GM12878 (cell line): Measurements from ENCODE around the gene KDM5C. TPM values are rescaled to one million over a fixed set of nuclear protein-coding genes. Genes with fewer than 3 reads are reported as not detected.

Source experiments
- ATAC-seq: fragments of 200-7000 bp; cut with Tn5 transposase; 3 replicates; pipeline ENCODE4 v1.9.1; 2020; ENCODE audit warnings: mild to moderate bottlenecking, moderate library complexity
- BruUV-seq: library from RNA; stranded (reverse); fragments of 400-500 nt; replicated peaks from 2 replicates; lab custom pipeline; 2021; lab: Mats Ljungman, UMichigan
- CTCF ChIA-PET: fragments of 300-600 bp; sonication (Branson Sonifier 250); formaldehyde crosslinking; extraction: SDS; loops from one replicate; lab custom pipeline; 2021; ENCODE audit warnings: inconsistent platforms; lab: Yijun Ruan, JAX
- POLR2A ChIA-PET: fragments of 350-600 bp; formaldehyde crosslinking; extraction: SDS; loops from one replicate; lab custom pipeline; 2021; ENCODE audit warnings: inconsistent platforms; lab: Charles Lee
- RAD21 ChIA-PET: fragments of 300-600 bp; sonication (Branson Sonifier 250); formaldehyde crosslinking; loops from one replicate; lab custom pipeline; 2023; ENCODE audit warnings: antibody characterized with exemption; ENCODE audit not compliant: unreplicated experiment; lab: Charles Lee
- SMC1A ChIA-PET: fragments of 300-600 bp; sonication (Branson Sonifier 250); formaldehyde crosslinking; loops from one replicate; lab custom pipeline; 2023; ENCODE audit not compliant: unreplicated experiment, uncharacterized antibody; lab: Charles Lee
- DNase-seq: peaks from one replicate; pipeline ENCODE4 v3.0.0-alpha.2; 2011; ENCODE audit warnings: low read depth, low spot score
- FAIRE-seq: peaks from 3 replicates; lab custom pipeline; 2011; peaks lifted over from hg19 to GRCh38; lab: Jason Lieb, UNC
- H2AFZ ChIP-seq: 2 replicates; pipeline ENCODE4 v1.6.0; 2011; ENCODE audit warnings: low read depth, low read length, control low read depth; ENCODE audit not compliant: control insufficient read depth
- H3K27ac ChIP-seq: 2 replicates; pipeline ENCODE4 v1.5.1; 2011; ENCODE audit warnings: control low read depth; ENCODE audit not compliant: control insufficient read depth, insufficient read depth
- H3K27me3 ChIP-seq, 2 experiments: replicated peaks in 1 of 2; 2 replicates each; pipeline versions ENCODE4 v1.6.0 to v1.6.1; 2011; ENCODE audit warnings: low read length in 1 of 2; ENCODE audit not compliant: control insufficient read depth in 2 of 2, insufficient read depth in 2 of 2
- H3K36me3 ChIP-seq, 2 experiments: 2 replicates each; pipeline ENCODE4 v1.5.1; 2011; ENCODE audit warnings: low read length in 1 of 2; ENCODE audit not compliant: control insufficient read depth in 2 of 2, insufficient read depth in 2 of 2
- H3K4me1 ChIP-seq: 2 replicates; pipeline ENCODE4 v1.6.1; 2011; ENCODE audit warnings: mild to moderate bottlenecking, low read length, moderate library complexity, mixed read lengths; ENCODE audit not compliant: control insufficient read depth, insufficient read depth
- H3K4me2 ChIP-seq: 2 replicates; pipeline ENCODE4 v1.6.0; 2011; ENCODE audit warnings: control low read depth; ENCODE audit not compliant: control insufficient read depth, insufficient read depth
- H3K4me3 ChIP-seq: fragments of 200-600 bp; sonication (generic); 2 replicates; pipeline ENCODE4 v1.5.1; 2016
- H3K79me2 ChIP-seq: 2 replicates; pipeline ENCODE4 v1.6.0; 2011; ENCODE audit warnings: low read length; ENCODE audit not compliant: control insufficient read depth, insufficient read depth
- H3K9ac ChIP-seq: 2 replicates; pipeline ENCODE4 v1.8.0; 2011; ENCODE audit warnings: low read length, control low read depth, mixed read lengths; ENCODE audit not compliant: control insufficient read depth, insufficient read depth
- H3K9me3 ChIP-seq: replicated peaks from 3 replicates; pipeline ENCODE4 v1.5.1; 2011; ENCODE audit warnings: mild to moderate bottlenecking, low read length; ENCODE audit not compliant: control insufficient read depth, insufficient read depth
- H4K20me1 ChIP-seq: 2 replicates; pipeline ENCODE4 v1.6.0; 2011; ENCODE audit not compliant: control insufficient read depth, insufficient read depth
- CBFB ChIP-seq: IDR thresholded peaks from 2 replicates; pipeline ENCODE4 v1.6.1; 2016; ENCODE audit warnings: antibody characterized with exemption, low read depth
- KDM1A ChIP-seq: fragments of 200-600 bp; sonication (generic); IDR thresholded peaks from 2 replicates; pipeline ENCODE4 v1.6.1; 2016; ENCODE audit warnings: borderline replicate concordance
- SIN3A ChIP-seq: IDR thresholded peaks from 2 replicates; pipeline ENCODE4 v1.6.1; 2012; ENCODE audit warnings: low read depth, low read length, improper control_type of control experiment
- SIX5 ChIP-seq: IDR thresholded peaks from 2 replicates; pipeline ENCODE4 v1.6.1; 2011; ENCODE audit warnings: mild to moderate bottlenecking, low read depth, low read length, moderate library complexity; ENCODE audit not compliant: severe bottlenecking
- SMAD5 ChIP-seq: IDR thresholded peaks from 2 replicates; pipeline ENCODE4 v1.6.1; 2016; ENCODE audit warnings: antibody characterized with exemption, low read depth
- YBX1 ChIP-seq: fragments of 450-650 bp; IDR thresholded peaks from 2 replicates; pipeline ENCODE4 v1.6.1; 2016; ENCODE audit warnings: antibody characterized with exemption
- ZNF384 ChIP-seq: IDR thresholded peaks from 2 replicates; pipeline ENCODE4 v1.6.1; 2012; ENCODE audit warnings: low read depth, mild to moderate bottlenecking, low read length, improper control_type of control experiment, borderline replicate concordance
- WGBS: methylation state at CpG from one replicate; pipeline ENCODE4 v1.1.6; 2016; ENCODE audit warnings: low lambda C conversion rate; ENCODE audit not compliant: insufficient replicate concordance, insufficient coverage; ENCODE audit errors: missing lambda C conversion rate; 5-methylcytosine and 5-hydroxymethylcytosine counted together
- in situ Hi-C: fragments of 300-500 bp; cut with MboI; formaldehyde crosslinking; loops from 9 replicates; pipeline ENCODE4 v1.14.3; 2018; ENCODE audit warnings: mixed read lengths
- intact Hi-C: fragments of 100-400 bp; cut with micrococcal nuclease; formaldehyde crosslinking; loops from one replicate; pipeline ENCODE4 v1.14.2; 2022; ENCODE audit not compliant: unreplicated experiment
- polyA plus RNA-seq, 11 experiments: library from polyadenylated mRNA; depleted of rRNA in 4 of 11; unstranded in 6 of 11; stranded (reverse) in 5 of 11; fragments of >200 nt; fragmentation: Nextera tagmentation in 4 of 11; fragmentation: Illumina TruSeq in 1 of 11; extraction: Ambion mirVana in 4 of 11; extraction: Trizol in 1 of 11; gene quantifications; 1 replicate in 1 of 11; 2 replicates in 10 of 11; pipeline versions ENCODE4 v1.2.1 to v1.2.3, GENCODE V29; 2011 to 2016; ENCODE audit warnings: inconsistent platforms in 2 of 11, missing spikeins in 2 of 11, low read depth in 1 of 11
- total RNA-seq, 4 experiments: library from RNA; depleted of rRNA in 3 of 4; stranded (reverse); fragments of >200 nt in 3 of 4; fragmentation: Illumina TruSeq in 1 of 4; extraction: Trizol in 1 of 4; gene quantifications; 2 replicates each; pipeline versions ENCODE4 v1.2.1 to v1.2.3, GENCODE V29; 2013 to 2021
- TF ChIP-seq, protein P1 (sequence below): IDR thresholded peaks from 2 replicates; pipeline ENCODE4 v1.6.1; 2011; ENCODE audit warnings: borderline replicate concordance, low read depth, mild to moderate bottlenecking, moderate library complexity, mixed read lengths, low read length; ENCODE audit not compliant: insufficient read depth; ENCODE audit errors: extremely low read length
- TF ChIP-seq, protein P2 (sequence below): fragments of 450-650 bp; IDR thresholded peaks from 2 replicates; pipeline ENCODE4 v1.6.1; 2016; ENCODE audit warnings: mild to moderate bottlenecking

Gene KDM5C
- total and polyA plus RNA-seq, 10 of the 15 experiments (the other 5 are each of a cell fraction or from before 2014, with no cell fraction given), result 1.5 to 110 (median 53.0) TPM

DNA sequence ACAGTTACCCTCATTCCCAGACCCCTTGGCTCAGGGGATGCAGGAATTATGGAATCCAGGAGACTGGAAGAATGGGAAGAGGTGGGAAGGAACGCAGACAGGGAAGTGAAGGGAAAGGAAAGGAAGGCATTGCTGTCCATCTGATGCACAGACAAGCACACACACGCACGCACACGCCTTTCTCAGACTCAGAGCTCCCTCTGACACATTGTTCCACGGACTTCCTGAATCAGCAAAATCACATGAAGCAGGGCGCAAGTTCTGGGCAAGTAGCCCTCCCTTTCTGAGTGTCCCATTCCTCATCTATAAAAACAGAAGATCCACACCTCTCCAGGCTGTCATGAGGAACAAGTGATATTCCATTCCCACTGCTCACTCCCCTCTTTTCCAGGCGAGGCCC lies 43.2 kb upstream of the KDM5C start:
- Histone ChIP-seq H3K4me1 (no peaks in the 10 kb centered on the region), H3K27me3 (peaks cover 0 to 1% of the 10 kb centered on the region in 2 experiments; a peak in 1 of 4 replicates), H3K36me3 (no peaks in the 10 kb centered on the region), H4K20me1 (no peaks in the 10 kb centered on the region), H3K4me2 (no peak overlapping the region), H3K9ac (no peak overlapping the region), H3K27ac (no peak overlapping the region), H3K4me3 (no peak overlapping the region), H3K9me3 (no peaks in the 10 kb centered on the region), H3K79me2 (no peaks in the 10 kb centered on the region), H2AFZ (no peak overlapping the region)
- ChIA-PET SMC1A (no interaction called here), POLR2A (no interaction called here), CTCF (interaction anchor here (1.0 kb wide), 1 partner anchor 14 kb away, joined by 3 read pairs; no protein-coding TSS in a partner anchor), RAD21 (no interaction called here)
- DNase-seq (no peak), FAIRE-seq (no peak), ATAC-seq (no peak)
- TF ChIP-seq, protein P1, sequence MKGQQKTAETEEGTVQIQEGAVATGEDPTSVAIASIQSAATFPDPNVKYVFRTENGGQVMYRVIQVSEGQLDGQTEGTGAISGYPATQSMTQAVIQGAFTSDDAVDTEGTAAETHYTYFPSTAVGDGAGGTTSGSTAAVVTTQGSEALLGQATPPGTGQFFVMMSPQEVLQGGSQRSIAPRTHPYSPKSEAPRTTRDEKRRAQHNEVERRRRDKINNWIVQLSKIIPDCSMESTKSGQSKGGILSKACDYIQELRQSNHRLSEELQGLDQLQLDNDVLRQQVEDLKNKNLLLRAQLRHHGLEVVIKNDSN, result no peak
- no peak for TF ChIP-seq CBFB
- in situ Hi-C loops, result no loop called here
- 47% methylated on average over 7 of the region's 7 CpGs for WGBS
- no TSS peak for BruUV-seq
- intact Hi-C loops, result no loop called here

DNA sequence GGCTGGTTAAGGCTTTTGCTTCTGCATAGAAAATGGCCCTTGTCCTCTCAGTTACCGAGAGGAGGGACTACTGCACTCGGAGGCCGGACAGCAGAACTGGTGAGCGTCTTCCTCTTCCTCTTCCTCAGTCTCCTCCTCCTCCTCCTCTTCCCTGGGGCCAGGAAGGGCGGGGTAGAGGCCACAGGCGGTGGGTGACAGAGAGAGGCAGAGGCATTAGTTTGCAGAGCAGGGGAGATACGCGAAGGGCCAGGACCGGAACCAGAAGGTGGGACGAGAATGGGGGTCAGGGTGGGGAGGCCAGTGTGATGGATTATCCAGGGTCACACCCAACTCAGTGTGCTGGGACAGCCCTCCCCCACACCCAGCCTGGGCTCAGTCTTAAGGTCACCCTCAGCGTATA lies 41.9 kb upstream of the KDM5C start:
- ChIA-PET POLR2A (no interaction called here), SMC1A (no interaction called here), RAD21 (no interaction called here)
- in situ Hi-C loops, result no loop called here
- H2AFZ ChIP-seq, result no peak overlapping the region
- H3K4me3 ChIP-seq, result no peak overlapping the region
- no peaks in the 10 kb centered on the region for H4K20me1 ChIP-seq
- FAIRE-seq (no peak), DNase-seq (no peak)
- no peak overlapping the region for H3K27ac ChIP-seq
- no peaks in the 10 kb centered on the region for H3K36me3 ChIP-seq
- H3K79me2 ChIP-seq, result no peaks in the 10 kb centered on the region
- TF ChIP-seq KDM1A, result no peak
- no peak for TF ChIP-seq SMAD5
- no peak for TF ChIP-seq SIX5
- no peak for TF ChIP-seq YBX1
- no peak for TF ChIP-seq ZNF384
- no peak for TF ChIP-seq SIN3A
- TF ChIP-seq, protein P2, sequence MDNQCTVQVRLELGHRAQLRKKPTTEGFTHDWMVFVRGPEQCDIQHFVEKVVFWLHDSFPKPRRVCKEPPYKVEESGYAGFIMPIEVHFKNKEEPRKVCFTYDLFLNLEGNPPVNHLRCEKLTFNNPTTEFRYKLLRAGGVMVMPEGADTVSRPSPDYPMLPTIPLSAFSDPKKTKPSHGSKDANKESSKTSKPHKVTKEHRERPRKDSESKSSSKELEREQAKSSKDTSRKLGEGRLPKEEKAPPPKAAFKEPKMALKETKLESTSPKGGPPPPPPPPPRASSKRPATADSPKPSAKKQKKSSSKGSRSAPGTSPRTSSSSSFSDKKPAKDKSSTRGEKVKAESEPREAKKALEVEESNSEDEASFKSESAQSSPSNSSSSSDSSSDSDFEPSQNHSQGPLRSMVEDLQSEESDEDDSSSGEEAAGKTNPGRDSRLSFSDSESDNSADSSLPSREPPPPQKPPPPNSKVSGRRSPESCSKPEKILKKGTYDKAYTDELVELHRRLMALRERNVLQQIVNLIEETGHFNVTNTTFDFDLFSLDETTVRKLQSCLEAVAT, result no peak
- TF ChIP-seq, all 136 proteins: peak for 0
- no TSS peak for BruUV-seq
- ATAC-seq, result no peak
- intact Hi-C loops, result no loop called here
- CTCF ChIA-PET, result interaction anchor here (1.0 kb wide), 1 partner anchor 16 kb away, joined by 3 read pairs; no protein-coding TSS in a partner anchor
- 37% methylated on average over 10 of the region's 11 CpGs for WGBS
- Histone ChIP-seq H3K4me2 (no peak overlapping the region), H3K9me3 (no peaks in the 10 kb centered on the region), H3K4me1 (no peaks in the 10 kb centered on the region), H3K27me3 (peaks cover 0 to 3% of the 10 kb centered on the region in 2 experiments; a peak in 1 of 4 replicates), H3K9ac (no peak overlapping the region)
